H4 (cell line): ENCODE data around the gene LIPC. TPM values are rescaled to one million over a fixed set of nuclear protein-coding genes. Genes with fewer than 3 reads are reported as not detected.

ENCODE experiments used
- DNase-seq: peaks from one replicate; pipeline ENCODE4 v3.0.0-alpha.2; 2015; ENCODE audit warnings: low spot score
- total RNA-seq: library from RNA; depleted of rRNA; stranded (reverse); fragments of >200 nt; shearing (Covaris generic); gene quantifications from 2 replicates; pipeline ENCODE4 v1.2.3, GENCODE V29; 2014

LIPC gene
- total RNA-seq, 1 experiment from 2014 or later: 0.43 TPM

GRCh38 chr15:58436552-58436951, 4.8 kb downstream of the LIPC start:
- DNase-seq: no peak

GRCh38 chr15:58437531-58438105, 5.8 kb downstream of the LIPC start:
- no peak for DNase-seq

DNA sequence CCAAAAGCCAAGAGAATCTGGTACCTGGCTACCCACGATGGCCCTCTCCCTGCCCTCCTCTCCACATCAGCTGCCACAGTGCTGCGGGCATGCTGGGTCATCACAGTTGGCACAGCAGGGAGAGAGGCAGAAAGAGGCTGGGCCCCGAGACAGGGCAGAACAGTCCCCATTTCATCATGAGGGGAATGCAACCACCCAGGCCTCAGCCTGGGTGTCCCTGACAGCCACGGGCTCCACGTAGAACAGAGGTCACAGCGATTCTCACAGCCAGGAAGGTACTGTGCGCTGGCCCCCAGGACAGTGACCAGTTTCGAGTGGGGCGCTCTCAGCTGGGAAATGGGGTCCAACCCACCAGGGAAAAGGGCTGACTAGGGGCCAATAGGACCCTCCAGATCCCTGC, 6.3 kb downstream of the LIPC start:
- no peak for DNase-seq

DNA sequence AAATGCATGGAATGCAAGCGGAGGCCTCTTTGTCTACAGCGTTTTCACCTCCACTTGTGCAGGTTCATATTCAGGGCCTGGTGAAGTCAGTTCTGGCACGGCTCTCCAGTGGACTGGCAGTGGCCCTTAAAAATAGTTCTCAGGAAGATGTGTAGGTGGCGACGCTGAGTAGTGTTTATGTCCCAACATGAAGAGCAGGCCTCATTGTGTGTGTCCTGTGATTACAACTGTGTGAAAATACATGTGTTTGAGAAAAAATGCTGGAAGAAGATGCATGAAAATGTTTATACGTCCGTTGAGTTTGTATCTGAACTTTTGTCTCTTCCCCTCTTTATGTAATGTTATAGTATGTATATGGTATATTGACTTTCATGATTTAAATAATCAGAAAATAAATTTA, 7.2 kb downstream of the LIPC start:
- peak; percentile 72 for DNase-seq

DNA sequence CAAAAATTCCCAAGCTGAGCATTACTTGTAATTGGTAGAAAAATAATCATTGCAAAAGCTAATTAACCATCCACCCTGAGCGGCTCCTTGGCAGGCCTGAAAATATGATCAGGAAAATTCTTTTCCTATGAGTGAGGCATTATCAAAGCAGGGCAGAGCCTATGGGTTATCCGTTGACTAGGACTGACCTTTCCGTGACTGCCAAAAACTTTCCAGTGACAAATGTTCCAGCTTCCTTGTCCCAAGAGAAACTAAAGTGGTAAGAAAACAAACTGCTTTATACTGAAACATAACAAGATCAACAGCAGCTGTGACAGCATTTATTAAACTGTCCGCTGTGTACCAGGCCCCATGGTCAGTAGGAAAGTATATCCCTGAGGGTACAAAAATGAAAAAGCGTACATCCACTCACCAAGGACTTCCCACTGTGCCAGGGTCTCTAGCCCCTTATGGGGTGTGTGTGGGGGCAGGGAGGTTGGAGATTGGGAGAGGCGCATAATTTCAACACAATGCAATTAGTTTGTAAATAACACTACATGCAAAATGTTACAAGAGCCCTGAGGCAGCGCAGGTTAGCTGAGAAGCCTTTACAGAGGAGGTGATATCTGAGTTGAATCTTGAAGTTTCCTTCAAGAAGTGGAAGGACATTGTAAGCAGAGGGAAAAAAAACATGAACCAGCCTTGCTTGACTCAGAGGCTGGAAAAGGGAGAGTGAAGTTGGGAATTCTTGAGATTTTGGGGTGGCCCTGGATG, 8.5 kb downstream of the LIPC start:
- DNase-seq: no peak

DNA sequence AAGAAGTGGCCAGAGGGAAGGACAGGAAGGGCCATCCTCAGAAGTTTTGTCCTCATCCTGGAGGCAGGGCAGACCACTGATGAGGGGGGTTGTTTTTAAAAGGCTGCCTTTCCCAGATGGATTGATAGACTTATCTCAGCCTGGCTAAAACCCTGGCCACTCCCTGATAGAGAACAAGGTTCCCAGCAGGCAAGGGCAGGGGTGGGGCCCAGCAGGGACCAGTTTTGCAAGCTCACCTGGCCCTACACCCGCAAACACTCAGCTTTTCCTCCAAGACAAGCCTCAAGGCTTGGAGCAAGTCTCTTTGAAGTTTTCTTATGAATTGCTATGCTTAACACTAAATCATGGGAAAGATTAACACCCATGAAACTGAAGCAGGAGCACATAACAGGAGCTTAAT, 9.1 kb downstream of the LIPC start:
- DNase-seq: no peak

DNA sequence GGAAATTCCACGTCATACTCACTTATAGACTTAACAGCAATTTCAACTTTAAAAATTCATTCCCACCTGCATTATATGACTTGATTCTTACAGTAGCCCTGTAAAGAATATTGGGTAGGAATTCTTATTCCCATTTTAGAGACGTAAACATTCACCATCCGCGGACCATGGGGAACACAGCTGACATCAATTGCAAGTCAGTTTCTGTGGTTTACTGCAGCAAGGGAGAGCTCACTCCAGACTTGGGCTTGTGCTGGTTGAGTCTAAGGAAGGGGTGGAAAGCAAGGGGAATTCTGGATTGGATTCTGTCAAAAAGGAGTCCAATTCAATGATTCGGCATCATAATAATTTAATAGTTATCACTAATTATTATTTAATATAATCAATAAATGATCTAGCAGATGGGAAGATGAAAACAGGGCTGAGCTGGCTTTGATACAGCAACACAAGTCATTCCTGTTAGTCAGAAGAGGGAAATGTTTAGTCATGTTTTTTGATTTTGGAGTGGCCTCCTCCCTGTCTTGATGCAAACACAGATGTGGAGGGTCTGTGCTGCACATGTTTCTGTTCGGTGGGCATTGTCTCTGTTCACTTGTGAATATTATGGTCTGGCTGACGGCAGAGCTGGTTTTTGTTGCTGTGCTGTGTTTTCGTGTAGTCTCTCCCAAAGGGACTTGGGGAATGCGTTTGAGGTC, 9.7 kb downstream of the LIPC start:
- no peak for DNase-seq

DNA sequence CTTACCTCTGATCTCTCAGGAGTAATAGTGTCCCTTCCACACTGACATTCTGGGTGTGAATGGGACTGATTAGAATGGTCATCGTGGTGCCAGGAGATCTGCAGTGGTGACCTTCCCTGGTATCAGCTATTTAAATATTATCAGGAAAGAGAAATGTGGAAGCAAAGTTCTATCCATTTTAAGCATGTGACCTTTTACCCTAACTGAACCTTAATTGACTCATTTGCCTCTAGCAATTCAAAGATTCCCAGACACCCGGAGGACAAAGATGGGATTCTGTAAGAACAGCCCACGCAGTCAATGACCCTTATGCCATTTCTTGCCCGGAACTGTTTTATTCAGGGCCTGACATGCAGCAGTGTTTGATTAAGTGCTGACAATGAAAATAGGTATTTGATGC, 10.3 kb downstream of the LIPC start:
- DNase-seq: no peak

DNA sequence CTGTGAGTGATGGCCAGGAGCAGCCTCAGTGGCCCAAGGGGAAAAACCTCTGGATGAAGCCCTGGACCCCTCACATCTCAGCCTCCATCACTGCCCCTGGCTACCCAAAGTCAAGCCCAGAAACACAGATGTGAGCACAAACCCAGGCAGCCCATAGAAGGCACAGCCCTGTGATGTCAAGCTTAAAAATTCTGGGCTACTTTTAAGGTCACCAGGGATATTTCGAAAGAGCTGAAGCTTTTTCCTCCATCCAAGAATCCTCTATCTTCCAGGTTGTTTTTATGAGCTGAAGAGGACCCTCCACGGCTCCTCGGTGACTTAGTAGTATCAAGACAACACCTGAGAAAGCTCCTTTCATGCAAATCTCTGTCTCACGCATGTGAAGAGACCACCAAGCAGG, 11.5 kb downstream of the LIPC start:
- DNase-seq: no peak

DNA sequence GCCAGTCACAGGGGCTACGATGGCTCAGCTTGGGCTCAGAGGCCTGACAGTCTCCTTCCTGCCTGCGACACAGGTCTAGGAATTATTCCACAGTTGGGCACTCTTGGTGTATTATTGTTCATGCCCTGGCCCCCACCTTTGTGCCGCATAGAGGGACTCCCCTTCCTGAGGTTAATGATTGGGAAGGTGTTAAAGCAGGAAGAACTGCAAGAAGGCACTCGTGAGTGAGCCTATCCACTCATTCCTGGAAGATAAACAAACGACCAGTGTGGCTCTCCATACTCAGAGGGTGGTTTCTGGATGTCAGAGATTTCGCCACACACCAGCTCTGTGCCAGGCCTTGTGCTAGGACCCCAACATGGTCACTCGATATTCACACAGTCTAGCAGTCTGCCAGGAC, 12.3 kb downstream of the LIPC start:
- no peak for DNase-seq

DNA sequence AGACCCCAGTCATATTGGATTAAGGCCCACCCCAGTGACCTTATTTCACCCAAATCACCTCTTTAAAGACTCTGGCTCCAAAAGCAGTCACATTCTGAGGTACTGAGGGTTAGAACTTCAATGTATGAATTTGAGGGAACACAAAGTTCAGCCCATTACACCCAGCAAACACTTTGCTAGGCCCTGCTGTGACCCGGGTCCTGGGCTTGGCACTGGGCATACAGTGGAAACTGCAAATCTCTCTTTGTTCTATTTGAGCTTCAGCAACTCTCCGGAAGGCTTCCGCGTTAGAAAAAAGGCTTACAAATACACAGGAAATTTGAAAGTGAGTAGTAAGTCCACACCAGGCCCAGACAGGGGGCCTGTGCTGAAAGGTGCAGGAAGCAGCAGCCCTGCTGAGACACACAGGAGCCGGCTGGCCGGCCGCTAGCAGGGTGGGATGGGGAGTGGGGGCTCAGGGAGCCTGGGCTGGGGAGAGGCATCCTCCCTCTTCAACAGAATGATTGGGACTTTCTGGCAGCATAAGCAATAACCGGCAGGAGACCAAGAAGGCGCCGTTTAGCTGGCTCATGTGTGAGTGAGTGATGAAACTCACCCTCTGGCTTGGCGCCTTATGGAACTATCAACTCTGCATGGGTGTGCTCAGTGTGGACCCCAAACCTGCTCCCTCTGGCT, 13.0 kb downstream of the LIPC start:
- no peak for DNase-seq

DNA sequence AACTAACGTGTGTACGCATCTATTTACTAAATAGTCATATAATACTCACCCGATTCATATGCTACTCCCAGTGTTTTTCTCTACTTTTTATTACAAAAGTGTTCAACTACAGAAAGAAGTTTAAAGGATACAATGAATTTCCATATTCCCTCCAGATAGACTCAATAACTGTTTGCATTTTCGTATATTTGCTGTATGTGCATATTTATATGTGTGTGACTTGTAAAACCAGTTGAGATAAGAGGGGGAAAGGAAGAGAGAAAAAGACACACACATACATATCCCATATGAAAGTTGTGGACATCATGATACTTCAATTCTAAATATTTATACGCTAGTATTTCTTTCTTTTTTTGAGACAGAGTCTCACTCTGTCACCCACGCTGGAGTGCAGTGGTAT, 14.1 kb downstream of the LIPC start:
- DNase-seq: no peak

GRCh38 chr15:58446521-58446920, 14.7 kb downstream of the LIPC start:
- no peak for DNase-seq

DNA sequence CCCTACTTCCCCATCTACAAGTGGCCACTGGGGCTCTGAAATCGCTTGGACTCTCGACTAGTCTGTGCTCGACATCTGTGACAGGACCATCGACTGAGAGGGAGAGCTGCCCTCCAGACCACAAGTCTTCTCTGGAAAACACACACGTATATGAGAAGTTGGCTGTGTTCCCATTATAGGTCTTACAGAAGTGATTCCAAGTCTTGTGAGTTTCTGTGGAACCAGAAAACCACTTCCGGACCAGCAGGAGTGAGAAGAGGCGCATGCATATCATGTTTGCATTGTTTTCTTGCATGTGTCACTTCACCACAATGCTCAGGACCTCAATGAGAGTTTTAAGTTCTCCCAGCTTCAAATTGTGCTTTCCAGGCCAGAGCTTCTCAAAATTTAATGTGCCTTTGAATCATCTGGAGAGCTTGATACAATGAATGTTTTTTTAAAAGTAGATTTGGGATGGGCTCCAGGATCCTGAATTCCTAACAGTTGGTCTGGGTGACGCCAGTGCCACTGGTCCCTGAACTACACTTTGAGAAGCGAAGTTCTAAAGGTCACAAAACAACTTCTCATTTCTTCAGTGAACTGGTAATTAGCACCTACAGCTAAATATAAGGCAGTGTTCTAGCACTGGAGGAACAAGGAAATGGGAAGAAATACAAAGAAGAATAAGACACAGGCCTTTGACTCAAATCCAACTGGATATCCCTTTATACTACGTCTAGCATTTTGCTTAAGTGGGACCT, 15.7 kb downstream of the LIPC start:
- DNase-seq: peak; percentile 84

DNA sequence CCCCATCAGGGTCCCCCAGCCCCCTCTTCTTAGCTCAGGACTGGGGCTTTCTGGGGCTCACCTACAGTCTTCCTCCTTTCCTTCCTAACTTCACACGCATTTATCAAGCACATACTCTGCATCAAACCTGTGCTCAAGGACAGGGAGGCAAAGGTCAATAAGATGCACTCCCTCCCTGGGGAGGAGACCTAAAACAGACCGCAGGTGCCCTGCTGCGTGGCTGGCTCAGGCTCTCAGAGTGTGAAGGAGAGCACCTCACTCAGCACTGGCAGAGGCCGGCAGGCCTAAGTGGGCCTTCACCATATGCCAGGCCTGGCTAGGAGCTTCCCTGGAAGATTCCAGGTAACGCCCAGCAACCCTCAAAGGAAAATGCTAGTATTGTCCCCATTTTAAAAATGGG, 16.5 kb downstream of the LIPC start:
- no peak for DNase-seq

GRCh38 chr15:58448906-58449305, 17.1 kb downstream of the LIPC start:
- no peak for DNase-seq

- DNase-seq: no peak
Observed at GRCh38 chr15:58451826-58452225, 20.0 kb downstream of the LIPC start.

DNA sequence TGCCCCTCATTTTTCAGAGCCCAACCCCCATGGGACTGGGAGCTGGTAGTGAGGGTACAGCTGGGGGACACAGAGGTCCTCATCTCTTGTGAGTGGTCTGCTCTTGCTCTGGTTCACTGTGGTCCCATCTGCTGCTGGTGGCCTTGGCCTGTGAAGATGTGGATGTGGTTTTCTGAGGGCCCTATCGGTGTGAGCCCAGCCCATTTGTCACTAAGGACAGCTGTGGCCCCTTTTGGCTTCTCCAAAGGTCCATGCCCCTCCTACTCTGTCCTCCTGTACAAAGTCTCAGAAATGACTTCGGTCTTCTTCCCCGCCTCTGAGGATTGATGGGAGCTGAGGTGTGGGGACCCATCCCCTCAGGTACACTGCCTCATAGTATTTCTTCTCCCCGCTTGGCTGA, 21.0 kb downstream of the LIPC start:
- DNase-seq: no peak

DNA sequence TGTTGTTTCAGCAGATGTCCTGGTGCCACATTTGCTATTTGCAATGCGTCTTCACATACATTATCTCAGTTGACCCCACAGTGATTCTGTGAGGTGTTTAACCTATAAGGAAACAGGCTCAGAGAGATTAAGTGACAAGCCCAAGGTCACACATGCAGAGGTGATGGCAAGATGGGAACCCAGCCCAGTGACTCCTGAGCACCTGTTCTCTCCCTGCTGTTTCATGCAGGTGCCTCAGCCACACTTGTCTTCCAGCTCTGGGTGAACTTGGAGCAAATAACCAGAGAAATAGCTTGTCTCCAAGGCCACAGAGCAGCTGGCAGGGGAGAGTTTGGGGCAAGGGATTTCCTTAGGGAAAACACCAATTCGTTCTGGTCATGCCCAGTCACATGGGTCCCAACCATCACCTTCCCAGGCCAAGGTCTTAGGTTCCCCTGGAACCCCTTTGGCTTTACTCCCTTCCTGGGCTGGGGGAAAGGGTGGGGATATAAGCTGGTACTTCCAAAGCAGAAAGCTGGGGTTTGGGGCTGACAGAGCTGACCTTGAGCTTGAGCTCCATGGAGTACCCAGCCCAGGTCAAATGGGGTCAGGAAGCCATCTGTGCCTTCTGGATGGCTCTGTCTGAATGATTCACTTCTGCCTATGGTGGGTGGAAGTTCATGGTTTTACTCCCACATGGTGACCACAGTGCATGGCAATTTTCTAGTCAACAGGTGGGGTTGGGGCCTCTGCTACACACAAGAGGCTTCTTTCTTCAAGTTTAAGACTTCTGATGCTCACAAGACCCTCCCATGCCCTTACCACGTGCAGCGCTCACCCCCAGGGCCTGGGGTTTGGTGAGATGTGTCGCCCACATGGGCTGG, 22.4 kb downstream of the LIPC start:
- DNase-seq: no peak

DNA sequence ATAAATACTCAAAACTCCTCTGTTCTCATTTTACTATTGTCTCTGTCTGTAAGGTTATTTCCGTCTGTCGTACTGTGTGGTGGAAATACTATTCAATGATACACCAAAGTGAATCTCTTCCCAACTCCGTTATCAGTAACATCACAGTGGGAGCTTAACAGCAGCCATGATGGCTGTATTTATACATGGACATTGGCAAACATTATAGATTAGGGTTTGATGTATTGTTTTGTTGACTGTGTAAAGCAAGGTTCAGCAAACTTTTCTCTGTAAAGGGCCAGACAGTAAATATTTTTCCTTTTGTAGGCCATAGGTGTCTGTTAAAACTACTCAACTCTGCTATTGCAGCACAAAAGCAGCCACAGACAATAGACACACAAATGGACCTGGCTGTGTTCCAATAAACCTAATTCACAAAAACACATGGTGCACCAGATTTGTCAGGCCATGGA, 23.2 kb downstream of the LIPC start:
- no peak for DNase-seq

DNA sequence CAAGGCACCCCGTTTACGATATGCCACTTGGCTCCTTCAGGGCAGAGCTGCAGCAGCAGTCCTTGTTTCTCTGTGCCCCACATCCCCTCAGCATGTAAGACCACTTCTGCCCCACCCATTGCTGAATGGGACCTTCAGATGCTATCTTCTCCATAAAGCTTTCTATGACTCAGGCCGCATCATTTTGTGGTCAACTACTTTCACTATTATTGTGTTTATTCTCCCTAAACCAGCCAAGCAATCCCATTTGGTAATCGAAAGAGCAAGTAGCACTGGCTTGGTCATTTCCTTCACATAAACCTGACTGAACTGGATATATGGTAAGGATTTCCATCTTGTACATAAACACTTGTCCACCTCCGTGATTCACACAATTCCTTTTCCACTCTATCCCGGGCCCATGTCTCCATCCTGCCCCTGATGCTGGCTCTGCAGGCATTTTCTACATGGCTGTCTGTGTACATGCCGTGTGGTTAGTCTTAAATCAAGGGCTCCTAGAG, 25.7 kb downstream of the LIPC start:
- peak; percentile 76 for DNase-seq
